Liver (tissue), 9 donors: ENCODE data around the gene MRPL44. TPM values are rescaled to one million over a fixed set of nuclear protein-coding genes. Genes with fewer than 3 reads are reported as not detected.

Source experiments
- DNase-seq: peaks from one replicate; pipeline ENCODE4 v3.0.0-alpha.2; 2017; ENCODE audit warnings: low spot score
- H3K27ac ChIP-seq, 2 donors: one replicate each; pipeline ENCODE4 v1.7.0; 2013; ENCODE audit warnings: inconsistent platforms in 2 of 2, low read length in 2 of 2, control low read depth in 1 of 2, low read depth in 1 of 2, mild to moderate bottlenecking in 1 of 2
- H3K27me3 ChIP-seq, 4 donors: one replicate each; pipeline versions ENCODE4 v1.6.1 to v1.7.0; 2013; ENCODE audit warnings: low read length in 3 of 4, inconsistent platforms in 1 of 4, mild to moderate bottlenecking in 1 of 4, moderate library complexity in 1 of 4; ENCODE audit not compliant: control insufficient read depth in 4 of 4, insufficient read depth in 4 of 4
- H3K36me3 ChIP-seq, 4 donors: one replicate each; pipeline versions ENCODE4 v1.6.1 to v1.7.0; 2013; ENCODE audit warnings: low read length in 3 of 4, mild to moderate bottlenecking in 3 of 4, low read depth in 1 of 4, moderate library complexity in 1 of 4; ENCODE audit not compliant: control insufficient read depth in 4 of 4, insufficient read depth in 3 of 4
- H3K4me1 ChIP-seq, 4 donors: one replicate each; pipeline versions ENCODE4 v1.6.1 to v1.7.0; 2013; ENCODE audit warnings: low read length in 3 of 4, mild to moderate bottlenecking in 3 of 4, moderate library complexity in 1 of 4; ENCODE audit not compliant: control insufficient read depth in 4 of 4, insufficient read depth in 4 of 4
- H3K4me3 ChIP-seq, 3 donors: one replicate each; pipeline versions ENCODE4 v1.6.1 to v1.7.0; 2013; ENCODE audit warnings: low read length in 3 of 3, control low read depth in 1 of 3, low read depth in 1 of 3, mild to moderate bottlenecking in 1 of 3
- H3K9ac ChIP-seq, 2 donors: one replicate each; pipeline ENCODE4 v1.7.0; 2013; ENCODE audit warnings: low read length in 2 of 2, mild to moderate bottlenecking in 2 of 2, moderate library complexity in 2 of 2, control low read depth in 1 of 2, low read depth in 1 of 2
- H3K9me3 ChIP-seq, 4 donors: one replicate each; pipeline versions ENCODE4 v1.6.1 to v1.7.0; 2013; ENCODE audit warnings: low read length in 3 of 4; ENCODE audit not compliant: control insufficient read depth in 4 of 4
- ATF3 ChIP-seq: IDR thresholded peaks from 2 replicates; pipeline ENCODE4 v1.6.1; 2016; ENCODE audit warnings: antibody characterized with exemption
- CTCF ChIP-seq: fragments of 150-350 bp; IDR thresholded peaks from 2 replicates; pipeline ENCODE4 v1.5.1; 2017; ENCODE audit warnings: improper control_type of control experiment, low read depth, low read length; ENCODE audit not compliant: missing input control
- EGR1 ChIP-seq, 2 donors: IDR thresholded peaks; 2 replicates each; pipeline ENCODE4 v1.6.1; 2016 to 2018; ENCODE audit warnings: antibody characterized with exemption in 2 of 2, low read depth in 2 of 2
- FOXA1 ChIP-seq: IDR thresholded peaks from 2 replicates; pipeline ENCODE4 v1.6.1; 2016; ENCODE audit warnings: antibody characterized with exemption
- FOXA2 ChIP-seq: IDR thresholded peaks from 2 replicates; pipeline ENCODE4 v1.6.1; 2016; ENCODE audit warnings: antibody characterized with exemption
- GABPA ChIP-seq, 2 donors: IDR thresholded peaks in 1 of 2; conservative IDR thresholded peaks in 1 of 2; 2 replicates each; pipeline ENCODE4 v1.6.1; 2016; ENCODE audit warnings: antibody characterized with exemption in 2 of 2, mild to moderate bottlenecking in 1 of 2, moderate library complexity in 1 of 2
- HNF4A ChIP-seq, 2 donors: conservative IDR thresholded peaks; 2 replicates each; pipeline ENCODE4 v1.6.1; 2016; ENCODE audit warnings: antibody characterized with exemption in 2 of 2, mild to moderate bottlenecking in 2 of 2
- HNF4G ChIP-seq: IDR thresholded peaks from 2 replicates; pipeline ENCODE4 v1.6.1; 2016; ENCODE audit warnings: antibody characterized with exemption
- JUND ChIP-seq, 2 donors: IDR thresholded peaks; 2 replicates each; pipeline ENCODE4 v1.6.1; 2016; ENCODE audit warnings: antibody characterized with exemption in 2 of 2
- MAX ChIP-seq: IDR thresholded peaks from 2 replicates; pipeline ENCODE4 v1.6.1; 2016; ENCODE audit warnings: antibody characterized with exemption
- NR2F2 ChIP-seq: IDR thresholded peaks from 2 replicates; pipeline ENCODE4 v1.6.1; 2016; ENCODE audit warnings: antibody characterized with exemption
- RAD21 ChIP-seq, 2 donors: IDR thresholded peaks; 2 replicates each; pipeline ENCODE4 v1.6.1; 2016; ENCODE audit warnings: antibody characterized with exemption in 2 of 2, mild to moderate bottlenecking in 2 of 2
- REST ChIP-seq: IDR thresholded peaks from 2 replicates; pipeline ENCODE4 v1.6.1; 2016; ENCODE audit warnings: antibody characterized with exemption, mild to moderate bottlenecking
- RXRA ChIP-seq, 2 donors: IDR thresholded peaks; 2 replicates each; pipeline ENCODE4 v1.6.1; 2017 to 2018; ENCODE audit warnings: antibody characterized with exemption in 2 of 2, mild to moderate bottlenecking in 1 of 2
- SP1 ChIP-seq: IDR thresholded peaks from 2 replicates; pipeline ENCODE4 v1.6.1; 2018; ENCODE audit warnings: antibody characterized with exemption, mild to moderate bottlenecking
- TAF1 ChIP-seq: conservative IDR thresholded peaks from 2 replicates; pipeline ENCODE4 v1.6.1; 2016; ENCODE audit warnings: antibody characterized with exemption, mild to moderate bottlenecking
- YY1 ChIP-seq: IDR thresholded peaks from 2 replicates; pipeline ENCODE4 v1.6.1; 2016; ENCODE audit warnings: antibody characterized with exemption, mild to moderate bottlenecking
- ZBTB33 ChIP-seq: IDR thresholded peaks from 2 replicates; pipeline ENCODE4 v1.6.1; 2016; ENCODE audit warnings: antibody characterized with exemption
- WGBS: extraction: QIAGEN DNeasy Blood & Tissue Kit; methylation state at CpG from one replicate; pipeline ENCODE4 v1.1.7; 2013; 5-methylcytosine and 5-hydroxymethylcytosine counted together
- polyA plus RNA-seq, 2 donors: library from polyadenylated mRNA; stranded (reverse) in 1 of 2; unstranded in 1 of 2; fragments of 200-250 nt in 1 of 2; fragments of >200 nt in 1 of 2; fragmentation: Nextera tagmentation in 1 of 2; extraction: Ambion mirVana in 1 of 2; gene quantifications; one replicate each; pipeline versions ENCODE4 v1.2.1 to v1.2.3, GENCODE V29; 2013 to 2015
- total RNA-seq, 2 donors: library from RNA; depleted of rRNA; stranded (reverse); fragments of >200 nt; gene quantifications; one replicate each; pipeline ENCODE4 v1.2.3, GENCODE V29; 2014
- donor health status: healthy.
- donor health status: healthy.
- donor health status: healthy.
- donor health status: healthy.
- donor health status: healthy.

Gene MRPL44
- total and polyA plus RNA-seq, 4 donors = 19.0 to 27.8 (median 23.8) TPM

GRCh38 chr2:223950448-223951347, 6.6 kb upstream of the MRPL44 start:
- no peak overlapping the region for H3K27ac ChIP-seq
- no peaks in the 10 kb centered on the region for H3K27me3 ChIP-seq
- no peak overlapping the region for H3K9ac ChIP-seq
- H3K36me3 ChIP-seq = no peaks in the 10 kb centered on the region
- TF ChIP-seq GABPA (IDR thresholded peaks at IDR 0.05 in 1 of 2, conservative IDR thresholded peaks at IDR 0.05 in 1 of 2) (no peak), RXRA (IDR thresholded peaks at IDR 0.05) (no peak), ZBTB33 (no peak), ATF3 (no peak), SP1 (no peak), MAX (no peak), EGR1 (IDR thresholded peaks at IDR 0.05; ENCODE audit: low read depth in 2 of 2) (no peak), REST (no peak), TAF1 (no peak), YY1 (no peak), HNF4G (no peak), RAD21 (IDR thresholded peaks at IDR 0.05) (no peak), FOXA1 (no peak)
- WGBS = 72% methylated on average over 3 of the region's 3 CpGs
- no peaks in the 10 kb centered on the region for H3K4me1 ChIP-seq
- H3K9me3 ChIP-seq = no peaks in the 10 kb centered on the region
- no peak overlapping the region for H3K4me3 ChIP-seq
- DNase-seq = no peak

GRCh38 chr2:223952280-223952968, 4.8 kb upstream of the MRPL44 start:
- H3K27ac ChIP-seq = no peak overlapping the region
- H3K4me1 ChIP-seq = no peaks in the 10 kb centered on the region
- H3K9me3 ChIP-seq = no peaks in the 10 kb centered on the region
- no peak overlapping the region for H3K9ac ChIP-seq
- H3K27me3 ChIP-seq = no peaks in the 10 kb centered on the region
- H3K4me3 ChIP-seq = no peak overlapping the region
- no peak for DNase-seq
- H3K36me3 ChIP-seq = no peaks in the 10 kb centered on the region
- WGBS = 89% methylated on average over 6 of the region's 6 CpGs
- TF ChIP-seq ATF3 (no peak), SP1 (no peak), CTCF (no peak), FOXA2 (no peak), NR2F2 (no peak), HNF4A (conservative IDR thresholded peaks at IDR 0.05) (no peak), HNF4G (no peak), JUND (IDR thresholded peaks at IDR 0.05) (no peak), REST (no peak), EGR1 (IDR thresholded peaks at IDR 0.05; ENCODE audit: low read depth in 2 of 2) (no peak), RXRA (IDR thresholded peaks at IDR 0.05) (no peak)
